Globus pallidus (tissue), 1 donor: ENCODE data around the gene HBE1.

Experiments used
- DNase-seq: peaks from one replicate; pipeline ENCODE4 v3.0.0-alpha.2; 2015; ENCODE audit warnings: low spot score

The HBE1 gene

DNA sequence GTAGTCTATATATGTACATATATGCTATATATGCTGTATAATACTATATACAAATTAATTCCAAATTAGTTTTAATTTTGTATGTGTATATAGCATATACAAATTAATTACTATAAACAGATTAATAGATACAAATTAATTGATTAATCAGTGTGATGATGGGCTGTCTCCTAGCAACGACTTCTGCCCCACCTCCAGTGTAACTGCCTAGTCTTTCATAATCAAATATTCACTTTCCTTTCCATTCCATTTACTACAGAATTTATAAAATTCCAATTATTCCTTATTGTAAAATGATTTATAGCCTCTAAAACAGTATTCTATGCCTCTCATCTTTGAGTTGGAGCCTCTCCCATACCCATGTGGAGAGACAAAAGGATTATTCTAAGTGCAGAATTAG is 36.4 kb downstream of the HBE1 start:
- no peak for DNase-seq

DNA sequence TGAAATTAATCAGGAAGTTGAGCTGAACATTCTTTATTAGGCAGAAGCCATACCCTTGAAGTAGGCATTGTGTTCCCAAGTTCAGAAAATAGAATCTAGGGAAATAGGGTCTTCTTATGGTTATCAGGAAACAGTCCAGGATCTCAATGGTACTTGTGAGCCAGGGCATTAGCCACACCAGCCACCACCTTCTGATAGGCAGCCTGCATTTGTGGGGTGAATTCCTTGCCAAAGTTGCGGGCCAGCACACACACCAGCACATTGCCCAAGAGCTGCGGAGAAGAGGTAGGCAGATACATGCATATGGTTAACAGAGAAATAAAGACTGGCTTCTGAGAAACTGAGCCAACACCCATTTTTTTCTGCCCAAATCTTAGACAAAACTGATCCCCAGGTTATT is 36.9 kb downstream of the HBE1 start:
- DNase-seq = no peak

DNA sequence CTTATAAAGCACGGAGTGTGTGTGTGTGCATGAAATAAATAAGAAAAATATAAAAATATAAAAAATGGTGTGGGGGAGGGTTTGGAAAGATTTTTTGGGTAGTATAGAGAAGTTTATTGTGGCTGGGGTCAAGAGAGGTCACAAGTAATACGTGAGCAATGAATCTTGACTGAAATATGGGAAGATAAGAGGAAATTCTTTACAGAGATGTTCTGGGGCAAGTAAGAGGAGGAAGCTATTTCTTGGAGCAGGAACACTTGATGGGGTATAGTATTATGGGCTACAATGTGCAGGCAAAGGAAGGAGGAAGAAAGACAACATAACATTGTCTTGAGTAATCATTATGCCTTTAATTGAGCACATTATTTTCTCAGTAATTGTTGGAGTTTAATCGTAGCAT is 37.6 kb downstream of the HBE1 start:
- no peak for DNase-seq

- no peak for DNase-seq
Measured at GRCh38 chr11:5231111-5231510, 38.6 kb downstream of the HBE1 start.

- DNase-seq = no peak
Measured at GRCh38 chr11:5230266-5230665, 39.5 kb downstream of the HBE1 start.

GRCh38 chr11:5229796-5230195 is 39.9 kb downstream of the HBE1 start:
- DNase-seq = no peak

DNA sequence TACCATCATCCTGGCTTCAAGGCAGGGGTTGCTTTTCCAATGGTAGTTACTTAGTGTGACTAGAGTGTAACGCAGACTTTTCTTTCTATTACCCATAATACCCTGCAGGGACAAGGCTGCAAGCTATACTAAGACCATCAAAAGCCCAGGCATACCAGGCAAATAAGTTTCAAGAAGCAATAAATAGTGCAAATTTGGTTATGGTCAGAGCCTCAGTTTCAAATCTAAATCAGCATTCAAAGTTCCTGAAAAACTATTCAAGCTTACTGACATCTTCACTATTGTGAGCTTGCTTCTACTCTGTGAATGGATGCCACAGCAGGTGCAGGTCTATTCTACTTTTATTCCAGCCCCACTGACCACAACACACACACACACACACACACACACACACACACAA is 40.4 kb downstream of the HBE1 start:
- no peak for DNase-seq

DNA sequence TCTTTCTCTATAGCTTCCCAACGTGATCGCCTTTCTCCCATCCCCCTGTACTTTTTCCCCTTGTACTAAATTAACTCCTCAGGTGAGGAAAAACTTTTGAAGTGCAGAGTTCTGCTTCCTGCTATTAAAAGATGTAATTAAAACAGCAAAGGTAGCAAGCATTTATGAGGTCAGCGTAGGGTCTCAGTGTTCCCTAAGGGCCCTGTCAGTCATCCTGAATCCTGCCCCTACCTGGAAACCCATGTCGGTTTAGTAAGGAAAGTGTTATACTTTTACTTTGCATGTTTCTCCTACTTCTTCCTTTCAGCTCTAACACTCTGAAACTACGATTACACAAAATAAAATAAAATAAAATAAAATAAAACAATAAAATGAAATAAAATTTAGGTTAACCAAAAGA is 41.6 kb downstream of the HBE1 start:
- no peak for DNase-seq

- no peak for DNase-seq
Measured at GRCh38 chr11:5227681-5228080, 42.1 kb downstream of the HBE1 start.

- DNase-seq = no peak
Measured at GRCh38 chr11:5226732-5227310, 42.9 kb downstream of the HBE1 start, which contains the start of gene HBB. HBB (minus strand) TSS chr11:5227071; CDS start chr11:5227021, 50 bp downstream.

DNA sequence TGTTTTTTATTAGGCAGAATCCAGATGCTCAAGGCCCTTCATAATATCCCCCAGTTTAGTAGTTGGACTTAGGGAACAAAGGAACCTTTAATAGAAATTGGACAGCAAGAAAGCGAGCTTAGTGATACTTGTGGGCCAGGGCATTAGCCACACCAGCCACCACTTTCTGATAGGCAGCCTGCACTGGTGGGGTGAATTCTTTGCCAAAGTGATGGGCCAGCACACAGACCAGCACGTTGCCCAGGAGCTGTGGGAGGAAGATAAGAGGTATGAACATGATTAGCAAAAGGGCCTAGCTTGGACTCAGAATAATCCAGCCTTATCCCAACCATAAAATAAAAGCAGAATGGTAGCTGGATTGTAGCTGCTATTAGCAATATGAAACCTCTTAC is 44.3 kb downstream of the HBE1 start:
- no peak for DNase-seq

- DNase-seq = no peak
Measured at GRCh38 chr11:5224538-5225479, 44.9 kb downstream of the HBE1 start.

GRCh38 chr11:5223686-5224085 is 46.1 kb downstream of the HBE1 start:
- no peak for DNase-seq

DNA sequence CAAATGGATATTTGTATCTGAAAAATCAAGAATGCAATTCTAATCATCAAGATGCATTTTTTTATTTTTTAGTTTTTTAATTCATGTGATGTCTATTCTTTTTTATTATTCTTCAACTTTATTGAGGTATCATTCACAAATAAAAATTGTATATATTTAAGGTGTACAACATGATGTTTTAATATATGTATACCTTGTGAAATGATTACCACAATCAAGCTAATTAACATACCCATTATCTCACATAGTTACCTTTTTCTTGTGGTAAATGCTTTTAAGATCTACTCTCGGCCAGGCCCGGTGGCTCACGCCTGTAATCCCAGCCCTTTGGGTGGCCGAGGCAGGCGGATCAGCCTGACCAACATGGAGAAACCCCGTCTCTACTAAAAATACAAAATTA is 46.6 kb downstream of the HBE1 start:
- no peak for DNase-seq
